SU-DHL-6 (cell line): ENCODE measurements around the gene DNALI1.
"Not testable (repeated sequence)": the region's sequence is repeated elsewhere in the genome, so short reads cannot be mapped to it uniquely, and the experiment has no call there.

Experiments
- H2AFZ ChIP-seq: fragments of 200-600 bp; sonication (generic); 2 replicates; pipeline ENCODE4 v1.6.1; 2014; ENCODE audit warnings: low read depth, mild to moderate bottlenecking, moderate library complexity, mixed read lengths, antibody characterized with exemption, low read length; ENCODE audit not compliant: severe bottlenecking
- H3F3A ChIP-seq: fragments of 200-600 bp; shearing (Covaris generic); 2 replicates; pipeline ENCODE4 v1.6.0; 2016; ENCODE audit warnings: antibody characterized with exemption, mild to moderate bottlenecking; ENCODE audit not compliant: insufficient read depth
- H3K27ac ChIP-seq: fragments of 200-600 bp; sonication (generic); 2 replicates; pipeline ENCODE4 v1.5.1; 2016; ENCODE audit warnings: low read depth, mild to moderate bottlenecking, low read length, moderate library complexity, mixed read lengths
- H3K27me3 ChIP-seq: fragments of 200-600 bp; sonication (generic), shearing (Covaris generic); 2 replicates; pipeline ENCODE4 v1.6.0; 2014; ENCODE audit warnings: mild to moderate bottlenecking, low read length
- H3K36me3 ChIP-seq: fragments of 200-600 bp; sonication (generic); 2 replicates; pipeline ENCODE4 v1.6.1; 2014; ENCODE audit warnings: mild to moderate bottlenecking, low read length, mixed read lengths
- H3K4me2 ChIP-seq: fragments of 300-600, 200-600 bp; shearing (Covaris generic), sonication (generic); 2 replicates; pipeline ENCODE4 v1.6.0; 2014; ENCODE audit warnings: low read length, low read depth, mild to moderate bottlenecking; ENCODE audit not compliant: poor library complexity, severe bottlenecking
- H3K4me3 ChIP-seq: fragments of 200-600 bp; sonication (generic); 2 replicates; pipeline ENCODE4 v1.5.1; 2014; ENCODE audit warnings: antibody characterized with exemption, low read length, mild to moderate bottlenecking, mixed read lengths; ENCODE audit not compliant: insufficient read depth, poor library complexity, severe bottlenecking
- H3K79me2 ChIP-seq: fragments of 200-600 bp; sonication (generic); 2 replicates; pipeline ENCODE4 v1.6.1; 2014; ENCODE audit warnings: mild to moderate bottlenecking, low read length, moderate library complexity; ENCODE audit not compliant: insufficient read depth
- H3K9ac ChIP-seq: fragments of 200-600 bp; sonication (generic); 2 replicates; pipeline ENCODE4 v1.7.0; 2014; ENCODE audit warnings: mild to moderate bottlenecking, low read length
- H3K9me2 ChIP-seq: fragments of 200-600 bp; sonication (generic); replicated peaks from 2 replicates; pipeline ENCODE4 v1.6.1; 2014; ENCODE audit warnings: low read length; ENCODE audit not compliant: insufficient read depth
- H3K9me3 ChIP-seq: fragments of 200-600 bp; sonication (generic); 2 replicates; pipeline ENCODE4 v1.6.1; 2014; ENCODE audit warnings: low read length, mixed read lengths; ENCODE audit not compliant: insufficient read depth
- H4K20me1 ChIP-seq: fragments of 200-600 bp; sonication (generic); 2 replicates; pipeline ENCODE4 v1.6.1; 2014; ENCODE audit warnings: low read depth, mild to moderate bottlenecking, antibody characterized with exemption, low read length, moderate library complexity, mixed read lengths
- CTCF ChIP-seq: fragments of 200-600 bp; sonication (generic); IDR thresholded peaks from one replicate; pipeline ENCODE4 v1.5.1; 2017; ENCODE audit warnings: antibody characterized with exemption, mild to moderate bottlenecking, low read length, moderate library complexity; ENCODE audit not compliant: insufficient read depth, poor library complexity, severe bottlenecking
- EZH2phosphoT487 ChIP-seq: fragments of 200-600 bp; sonication (generic), shearing (Covaris generic); conservative IDR thresholded peaks from 2 replicates; pipeline ENCODE4 v1.6.1; 2018; ENCODE audit warnings: mild to moderate bottlenecking, antibody characterized with exemption, low read length, moderate library complexity, mixed read lengths

The DNALI1 gene

GRCh38 chr1:37557402-37557801 is 662 bp downstream of the DNALI1 start:
- peaks cover 7% of the 10 kb centered on the region; the same call in 1 of the 2 replicates for H3K9me3 ChIP-seq
- H3K4me3 ChIP-seq: no peak overlapping the region
- TF ChIP-seq CTCF: no peak
- no peak for TF ChIP-seq EZH2phosphoT487
- no peak overlapping the region for H2AFZ ChIP-seq
- no peaks in the 10 kb centered on the region for H3K9me2 ChIP-seq
- H3K9ac ChIP-seq: no peak overlapping the region
- no peak overlapping the region for H3K4me2 ChIP-seq
- H3K27me3 ChIP-seq: no peaks in the 10 kb centered on the region
- H3F3A ChIP-seq: no peaks in the 10 kb centered on the region
- peaks cover 16% of the 10 kb centered on the region for H3K79me2 ChIP-seq
- no peak overlapping the region for H3K27ac ChIP-seq
- no peaks in the 10 kb centered on the region; the same call in 1 of the 2 replicates for H3K36me3 ChIP-seq
- no peaks in the 10 kb centered on the region for H4K20me1 ChIP-seq

GRCh38 chr1:37558411-37558810 is 1.7 kb downstream of the DNALI1 start:
- no peaks in the 10 kb centered on the region for H3F3A ChIP-seq
- no peak for TF ChIP-seq CTCF

GRCh38 chr1:37559080-37559479 is 2.3 kb downstream of the DNALI1 start:
- no peak overlapping the region for H3K4me2 ChIP-seq
- no peaks in the 10 kb centered on the region; the same call in 1 of the 2 replicates for H3K36me3 ChIP-seq
- H3K79me2 ChIP-seq: no peaks in the 10 kb centered on the region
- peaks cover 7% of the 10 kb centered on the region; the same call in 1 of the 2 replicates for H3K9me3 ChIP-seq
- H3F3A ChIP-seq: no peaks in the 10 kb centered on the region
- H3K4me3 ChIP-seq: no peak overlapping the region
- no peak overlapping the region for H3K27ac ChIP-seq
- no peaks in the 10 kb centered on the region for H4K20me1 ChIP-seq
- no peak overlapping the region for H3K9ac ChIP-seq
- no peak overlapping the region for H2AFZ ChIP-seq
- TF ChIP-seq EZH2phosphoT487 (no peak), CTCF (no peak)
- H3K27me3 ChIP-seq: no peaks in the 10 kb centered on the region
- no peaks in the 10 kb centered on the region for H3K9me2 ChIP-seq

More at GRCh38 chr1:37558411-37558810, 1.7 kb downstream of the DNALI1 start:
- peaks cover 7% of the 10 kb centered on the region; the same call in 1 of the 2 replicates for H3K9me3 ChIP-seq
- no peak overlapping the region for H3K4me2 ChIP-seq
- peaks cover 6% of the 10 kb centered on the region for H3K79me2 ChIP-seq
- no peak overlapping the region for H3K4me3 ChIP-seq
- H4K20me1 ChIP-seq: no peaks in the 10 kb centered on the region
- no peaks in the 10 kb centered on the region for H3K9me2 ChIP-seq
- no peak overlapping the region for H3K9ac ChIP-seq
- no peaks in the 10 kb centered on the region; the same call in 1 of the 2 replicates for H3K36me3 ChIP-seq
- H3K27me3 ChIP-seq: no peaks in the 10 kb centered on the region
- no peak overlapping the region for H2AFZ ChIP-seq
- no peak overlapping the region for H3K27ac ChIP-seq

GRCh38 chr1:37559957-37560379 is 3.2 kb downstream of the DNALI1 start:
- H3K27ac ChIP-seq: not testable (repeated sequence)

More at GRCh38 chr1:37559957-37560379, 3.2 kb downstream of the DNALI1 start:
- not testable (repeated sequence) for H2AFZ ChIP-seq, H4K20me1 ChIP-seq, H3K4me2 ChIP-seq, H3K9me3 ChIP-seq, H3K36me3 ChIP-seq, H3F3A ChIP-seq, H3K27me3 ChIP-seq, H3K9ac ChIP-seq, H3K4me3 ChIP-seq, H3K9me2 ChIP-seq, H3K79me2 ChIP-seq
